Psoas muscle (tissue), 8 donors: ENCODE results near the gene SNAI3. TPM values are rescaled to one million over a fixed set of nuclear protein-coding genes. Genes with fewer than 3 reads are reported as not detected.

Experiments
- ATAC-seq, 4 donors: fragments of 200-7000 bp; cut with Tn5 transposase; one replicate each; pipeline ENCODE4 v1.9.1; 2020; ENCODE audit warnings: moderate library complexity in 3 of 4, mild to moderate bottlenecking in 2 of 4
- DNase-seq, 2 donors: peaks; one replicate each; pipeline ENCODE4 v3.0.0-alpha.2; 2020
- H3K27ac ChIP-seq: fragments of 200-600 bp; one replicate; pipeline ENCODE4 v1.8.0; 2022
- H3K27me3 ChIP-seq, 3 donors: fragments of 200-600 bp in 1 of 3; one replicate each; pipeline versions ENCODE4 v1.6.1 to v1.8.0; 2013 to 2022; ENCODE audit warnings: low read length in 2 of 3, mild to moderate bottlenecking in 2 of 3, moderate library complexity in 1 of 3; ENCODE audit not compliant: insufficient read depth in 3 of 3
- H3K36me3 ChIP-seq, 2 donors: fragments of 200-600 bp in 1 of 2; one replicate each; pipeline versions ENCODE4 v1.6.1 to v1.8.0; 2013 to 2022; ENCODE audit warnings: low read depth in 1 of 2, mild to moderate bottlenecking in 1 of 2, moderate library complexity in 1 of 2; ENCODE audit not compliant: insufficient read depth in 1 of 2
- H3K4me1 ChIP-seq: fragments of 200-600 bp; one replicate; pipeline ENCODE4 v1.8.0; 2022
- H3K4me3 ChIP-seq: fragments of 200-600 bp; one replicate; pipeline ENCODE4 v1.8.0; 2022; ENCODE audit warnings: mild to moderate bottlenecking
- H3K9me3 ChIP-seq: fragments of 200-600 bp; one replicate; pipeline ENCODE4 v1.8.0; 2022
- WGBS, 3 donors: extraction: QIAGEN DNeasy Blood & Tissue Kit; methylation state at CpG; one replicate each; pipeline versions ENCODE4 v1.1.6 to v1.1.7; 2013; 5-methylcytosine and 5-hydroxymethylcytosine counted together
- intact Hi-C, 2 donors: fragments of 100-400 bp; cut with DNase I; formaldehyde crosslinking; loops; one replicate each; pipeline versions ENCODE4 v1.11.0 to v1.14.2; 2022
- polyA plus RNA-seq, 3 donors: library from polyadenylated mRNA; stranded (reverse); fragments of 200-250 nt; gene quantifications; one replicate each; pipeline ENCODE4 v1.2.3, GENCODE V29; 2013
- total RNA-seq, 4 donors: library from RNA; stranded (reverse); fragmentation: NEBNext Ultra II Directional in 2 of 4; extraction: Animal tissue kit (Norgen Biotek cat#: 25700) in 2 of 4; gene quantifications; one replicate each; pipeline versions ENCODE4 v1.2.1 to v1.2.4, GENCODE V29; 2021 to 2023
- TF ChIP-seq, protein P1 (sequence below): fragments of 200-600 bp; IDR thresholded peaks from one replicate; pipeline ENCODE4 v1.8.0; 2022; ENCODE audit warnings: antibody characterized with exemption
- donor health status: healthy with polysubstance abuse.
- donor health status: DM: no; HTN: no; CAD: no; lungs with moderate emphysema.
- donor health status: Bipolar disorder and iron deficiency.
- donor health status: healthy.
- donor health status: DM: yes; HTN: yes; CAD: no.
- donor health status: DM: no; HTN: no; CAD: no.
- donor health status: DM: no; HTN: no; CAD: no.
- donor health status: DM: yes; HTN: yes; CAD: no.

The SNAI3 gene
- total and polyA plus RNA-seq, 7 donors: 1.2 to 8.5 (median 3.9) TPM

GRCh38 chr16:88656291-88656980 lies 29.9 kb downstream of the SNAI3 start:
- H3K4me3 ChIP-seq: no peak overlapping the region
- no peak for ATAC-seq
- peaks cover 0 to 33% of the 10 kb centered on the region in 2 donors for H3K36me3 ChIP-seq
- H3K27ac ChIP-seq: no peak overlapping the region
- peaks cover 3% of the 10 kb centered on the region for H3K4me1 ChIP-seq
- DNase-seq: no peak
- H3K9me3 ChIP-seq: no peaks in the 10 kb centered on the region
- WGBS, 3 donors: 84 to 89% (median 89%) methylated on average over 25 of the region's 25 CpGs
- H3K27me3 ChIP-seq: no peaks in the 10 kb centered on the region
- TF ChIP-seq, protein P1, sequence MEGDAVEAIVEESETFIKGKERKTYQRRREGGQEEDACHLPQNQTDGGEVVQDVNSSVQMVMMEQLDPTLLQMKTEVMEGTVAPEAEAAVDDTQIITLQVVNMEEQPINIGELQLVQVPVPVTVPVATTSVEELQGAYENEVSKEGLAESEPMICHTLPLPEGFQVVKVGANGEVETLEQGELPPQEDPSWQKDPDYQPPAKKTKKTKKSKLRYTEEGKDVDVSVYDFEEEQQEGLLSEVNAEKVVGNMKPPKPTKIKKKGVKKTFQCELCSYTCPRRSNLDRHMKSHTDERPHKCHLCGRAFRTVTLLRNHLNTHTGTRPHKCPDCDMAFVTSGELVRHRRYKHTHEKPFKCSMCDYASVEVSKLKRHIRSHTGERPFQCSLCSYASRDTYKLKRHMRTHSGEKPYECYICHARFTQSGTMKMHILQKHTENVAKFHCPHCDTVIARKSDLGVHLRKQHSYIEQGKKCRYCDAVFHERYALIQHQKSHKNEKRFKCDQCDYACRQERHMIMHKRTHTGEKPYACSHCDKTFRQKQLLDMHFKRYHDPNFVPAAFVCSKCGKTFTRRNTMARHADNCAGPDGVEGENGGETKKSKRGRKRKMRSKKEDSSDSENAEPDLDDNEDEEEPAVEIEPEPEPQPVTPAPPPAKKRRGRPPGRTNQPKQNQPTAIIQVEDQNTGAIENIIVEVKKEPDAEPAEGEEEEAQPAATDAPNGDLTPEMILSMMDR: no peak
- intact Hi-C loops: no loop called here

DNA sequence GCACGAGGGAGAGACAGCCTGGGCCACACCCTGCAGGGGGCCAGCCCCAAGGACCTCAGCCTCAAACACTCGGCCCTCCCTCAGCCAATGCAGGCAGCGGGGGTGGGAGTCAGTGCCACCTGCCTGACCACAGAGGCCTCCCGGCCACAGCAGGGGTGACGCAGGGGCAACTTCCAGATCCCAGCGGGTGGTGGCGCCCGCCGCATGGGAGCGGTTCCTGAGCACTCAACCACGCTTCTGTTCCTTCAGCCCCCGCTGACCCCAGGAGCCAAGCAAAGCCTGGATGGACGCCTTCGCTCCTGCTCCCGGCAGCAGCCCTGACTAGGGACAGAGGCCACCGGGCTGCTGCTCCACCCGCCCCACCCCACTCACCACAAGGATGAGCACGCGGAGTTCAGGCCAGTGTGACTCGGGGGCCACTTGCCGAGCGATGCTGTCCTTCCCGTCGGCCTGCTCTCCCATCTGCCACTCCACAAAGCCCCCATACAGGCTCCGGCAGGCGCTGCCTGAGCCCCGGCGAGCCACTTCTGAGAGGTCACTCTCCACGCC lies 30.5 kb downstream of the SNAI3 start:
- H3K4me1 ChIP-seq: peaks cover 9% of the 10 kb centered on the region

GRCh38 chr16:88655053-88655732 lies 31.1 kb downstream of the SNAI3 start:
- Histone ChIP-seq H3K9me3 (no peaks in the 10 kb centered on the region), H3K36me3 (peaks cover 0 to 33% of the 10 kb centered on the region in 2 donors), H3K27ac (no peak overlapping the region), H3K4me3 (no peak overlapping the region), H3K27me3 (no peaks in the 10 kb centered on the region), H3K4me1 (peaks cover 11% of the 10 kb centered on the region)
- no peak for DNase-seq
- intact Hi-C loops: no loop called here
- TF ChIP-seq, protein P1: no peak
- WGBS, 3 donors: 94 to 97% (median 96%) methylated on average over 49 to 50 of the region's 50 CpGs
- ATAC-seq: no peak

More for the DNA sequence above, 30.5 kb downstream of the SNAI3 start:
- 91 to 94% (median 92%) methylated on average over 29 of the region's 29 CpGs for WGBS, 3 donors
- no peak overlapping the region for H3K4me3 ChIP-seq
- no peaks in the 10 kb centered on the region for H3K9me3 ChIP-seq
- no peak overlapping the region for H3K27ac ChIP-seq
- ATAC-seq: no peak
- TF ChIP-seq, protein P1: no peak
- H3K27me3 ChIP-seq: no peaks in the 10 kb centered on the region
- intact Hi-C loops: no loop called here
- peaks cover 0 to 33% of the 10 kb centered on the region in 2 donors for H3K36me3 ChIP-seq
- DNase-seq: no peak

DNA sequence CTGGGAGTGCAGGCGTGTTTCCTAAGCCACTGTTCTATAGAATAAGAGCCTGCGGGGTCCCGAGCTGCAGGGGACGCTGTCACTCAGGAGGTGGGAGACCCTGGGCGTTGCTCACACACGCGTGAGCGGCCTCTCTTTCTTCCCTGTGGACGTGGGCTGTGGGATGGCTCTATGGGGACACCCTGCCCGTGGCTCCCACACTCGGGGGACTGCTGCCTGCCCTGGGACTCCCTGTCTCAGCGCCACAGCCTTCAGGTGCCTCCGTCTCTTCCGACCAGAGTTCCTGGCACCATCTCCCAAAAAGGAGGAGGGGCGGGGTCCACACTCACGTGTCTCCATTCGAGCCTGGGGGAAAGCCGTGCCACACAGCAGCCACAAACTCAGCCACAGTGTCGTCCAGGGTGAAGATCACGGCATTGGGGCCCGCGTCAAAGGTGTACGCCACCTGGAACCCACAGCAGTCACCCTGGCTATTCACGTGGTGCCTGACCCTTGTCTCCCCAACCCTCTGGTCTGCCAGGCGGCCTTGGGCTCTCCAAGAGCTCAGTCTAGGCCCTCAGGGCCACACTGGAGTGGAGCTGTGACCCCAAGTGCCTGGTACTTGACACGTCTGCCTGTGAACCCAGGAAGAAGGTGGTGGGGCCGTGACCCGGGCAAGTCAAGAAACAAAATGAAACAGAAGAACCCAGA lies 31.8 kb downstream of the SNAI3 start:
- Histone ChIP-seq H3K4me1 (peaks cover 11% of the 10 kb centered on the region), H3K9me3 (no peaks in the 10 kb centered on the region), H3K4me3 (no peak overlapping the region), H3K27ac (no peak overlapping the region), H3K36me3 (peaks cover 0 to 33% of the 10 kb centered on the region in 2 donors), H3K27me3 (no peaks in the 10 kb centered on the region)
- no peak for DNase-seq
- ATAC-seq: no peak
- WGBS, 3 donors: 89 to 93% (median 91%) methylated on average over 26 to 28 of the region's 28 CpGs
- TF ChIP-seq, protein P1: no peak
- intact Hi-C loops: no loop called here
